Transverse colon (tissue), 4 donors: ENCODE data around the gene DECR2. TPM values are rescaled to one million over a fixed set of nuclear protein-coding genes. Genes with fewer than 3 reads are reported as not detected.

Experiments
- DNase-seq: peaks from one replicate; pipeline ENCODE4 v3.0.0-alpha.2; 2019
- H3K27ac ChIP-seq, 4 donors: fragments of 200-600 bp; sonication (generic); 2 replicates each; pipeline ENCODE4 v1.5.1; 2016 to 2018; ENCODE audit warnings: inconsistent platforms in 4 of 4
- H3K27me3 ChIP-seq: fragments of 200-600 bp; sonication (generic); 2 replicates; pipeline ENCODE4 v1.5.1; 2017; ENCODE audit warnings: inconsistent platforms
- H3K36me3 ChIP-seq, 4 donors: fragments of 200-600 bp; sonication (generic); 2 replicates each; pipeline ENCODE4 v1.5.1; 2017 to 2019; ENCODE audit warnings: inconsistent platforms in 4 of 4
- H3K4me1 ChIP-seq, 4 donors: fragments of 200-600 bp; sonication (generic); 2 replicates each; pipeline ENCODE4 v1.5.1; 2017 to 2020; ENCODE audit warnings: inconsistent platforms in 4 of 4
- H3K4me3 ChIP-seq, 4 donors: fragments of 200-600 bp; sonication (generic); 1 replicate in 1 of 4; 2 replicates in 3 of 4; pipeline versions ENCODE4 v1.5.1 to v1.6.1; 2017 to 2019; ENCODE audit warnings: inconsistent platforms in 4 of 4
- H3K9me3 ChIP-seq, 2 donors: fragments of 200-600 bp; sonication (generic); 2 replicates each; pipeline ENCODE4 v1.5.1; 2017 to 2019; ENCODE audit warnings: inconsistent platforms in 2 of 2
- CTCF ChIP-seq, 5 experiments: fragments of 200-600 bp in 3 of 5; fragments of 450-650 bp in 2 of 5; sonication (generic) in 3 of 5; IDR thresholded peaks; 1 replicate in 2 of 5; 2 replicates in 3 of 5; pipeline ENCODE4 v1.5.1; 2016 to 2017; ENCODE audit warnings: antibody characterized with exemption in 5 of 5, inconsistent platforms in 3 of 5, mild to moderate bottlenecking in 2 of 5, moderate library complexity in 1 of 5
- EP300 ChIP-seq: sonication (generic); formaldehyde crosslinking; IDR thresholded peaks from one replicate; pipeline ENCODE4 v1.6.1; 2017; ENCODE audit warnings: antibody characterized with exemption, low read depth
- POLR2A ChIP-seq: fragments of 450-650 bp; IDR thresholded peaks from one replicate; pipeline ENCODE4 v1.6.1; 2016; ENCODE audit warnings: antibody characterized with exemption, mild to moderate bottlenecking, moderate library complexity
- POLR2AphosphoS5 ChIP-seq, 3 donors: sonication (generic); formaldehyde crosslinking; IDR thresholded peaks; one replicate each; pipeline ENCODE4 v1.6.1; 2016; ENCODE audit warnings: antibody characterized with exemption in 3 of 3
- WGBS, 2 donors: methylation state at CpG; one replicate each; pipeline ENCODE4 v1.1.5; 2018; ENCODE audit warnings: low coverage in 1 of 2; 5-methylcytosine and 5-hydroxymethylcytosine counted together
- in situ Hi-C, 4 donors: fragments of 200-750 bp; cut with MboI; loops; one replicate each; pipeline versions ENCODE4 v1.15.0 to v1.15.1; 2017; ENCODE audit warnings: low sequenced_read_pairs in 3 of 4, low pct_ligation_motif_present in 1 of 4, low pct_unique_long_range_greater_than_20kb in 1 of 4
- intact Hi-C: fragments of 100-400 bp; cut with DNase I; formaldehyde crosslinking; loops from one replicate; pipeline ENCODE4 v1.15.1; 2023; ENCODE audit warnings: low total_unique reads
- total RNA-seq, 4 donors: library from RNA; depleted of rRNA; stranded (reverse); fragments of >200 nt; gene quantifications; one replicate each; pipeline ENCODE4 v1.1.0, GENCODE V29; 2016

The DECR2 gene
- total RNA-seq, 4 donors from 2014 or later, result 65.7 to 148 (median 108) TPM

- Histone ChIP-seq H3K4me1 (peaks cover 3 to 12% (median 7%) of the 10 kb centered on the region in 4 donors), H3K27me3 (peaks cover 17% of the 10 kb centered on the region), H3K27ac (no peak overlapping the region), H3K9me3 (no peaks in the 10 kb centered on the region), H3K36me3 (peaks cover 0 to 15% (median 4%) of the 10 kb centered on the region in 4 donors), H3K4me3 (no peak overlapping the region)
- in situ Hi-C loops, result no loop called here
- WGBS, 2 donors, result 59% methylated on average over 16 of the region's 19 CpGs; no CpG with 5 or more reads in 1 of the 2 donors
- TF ChIP-seq CTCF (IDR thresholded peaks at IDR 0.05) (no peak), POLR2AphosphoS5 (IDR thresholded peaks at IDR 0.05) (no peak), POLR2A (no peak), EP300 (no peak)
- intact Hi-C loops, result no loop called here
- no peak for DNase-seq
Measured at GRCh38 chr16:364595-365491, 36.8 kb upstream of the DECR2 start.

GRCh38 chr16:366476-366875, 35.2 kb upstream of the DECR2 start:
- peaks cover 0 to 15% (median 4%) of the 10 kb centered on the region in 4 donors for H3K36me3 ChIP-seq
- peaks cover 17% of the 10 kb centered on the region for H3K27me3 ChIP-seq
- H3K4me3 ChIP-seq, result no peak overlapping the region
- TF ChIP-seq EP300 (no peak), POLR2AphosphoS5 (IDR thresholded peaks at IDR 0.05) (no peak), POLR2A (no peak), CTCF (IDR thresholded peaks at IDR 0.05) (no peak)
- peaks cover 12 to 24% (median 16%) of the 10 kb centered on the region in 4 donors for H3K4me1 ChIP-seq
- H3K27ac ChIP-seq, result no peak overlapping the region
- in situ Hi-C loops, result no loop called here
- WGBS, 2 donors, result 90% methylated on average over 7 of the region's 10 CpGs; no CpG with 5 or more reads in 1 of the 2 donors
- intact Hi-C loops, result no loop called here
- H3K9me3 ChIP-seq, result no peaks in the 10 kb centered on the region
- DNase-seq, result peak; percentile 6

GRCh38 chr16:367333-367903, 34.3 kb upstream of the DECR2 start:
- TF ChIP-seq POLR2A (no peak), EP300 (no peak), POLR2AphosphoS5 (IDR thresholded peaks at IDR 0.05) (no peak), CTCF (IDR thresholded peaks at IDR 0.05) (no peak)

More at GRCh38 chr16:367333-367903, 34.3 kb upstream of the DECR2 start:
- Histone ChIP-seq H3K36me3 (peaks cover 0 to 15% (median 4%) of the 10 kb centered on the region in 4 donors), H3K4me3 (no peak overlapping the region), H3K27ac (no peak overlapping the region), H3K4me1 (peaks cover 12 to 19% (median 13%) of the 10 kb centered on the region in 4 donors), H3K27me3 (peaks cover 17% of the 10 kb centered on the region), H3K9me3 (no peaks in the 10 kb centered on the region)
- DNase-seq, result no peak
- intact Hi-C loops (no loop called here), in situ Hi-C loops (no loop called here)
- WGBS, 2 donors, result 92% methylated on average over 18 of the region's 18 CpGs; no CpG with 5 or more reads in 1 of the 2 donors
